Stimulated activated CD4-positive, alpha-beta T cell treated with anti-CD3 and anti-CD28 coated beads, TNF-alpha, amount 100 ng/mL, for 24 hours (primary cell): ENCODE results near the gene LMX1B.
A peak's percentile ranks its signal among the peaks of the same experiment; 100 is the strongest.
"Not testable (repeated sequence)": the region's sequence is repeated elsewhere in the genome, so short reads cannot be mapped to it uniquely, and the experiment has no call there.

Source experiments
- DNase-seq, 3 experiments: peaks; one replicate each; pipeline ENCODE4 v3.0.0-alpha.2; 2020; ENCODE audit warnings: low read depth in 3 of 3

LMX1B gene

DNA sequence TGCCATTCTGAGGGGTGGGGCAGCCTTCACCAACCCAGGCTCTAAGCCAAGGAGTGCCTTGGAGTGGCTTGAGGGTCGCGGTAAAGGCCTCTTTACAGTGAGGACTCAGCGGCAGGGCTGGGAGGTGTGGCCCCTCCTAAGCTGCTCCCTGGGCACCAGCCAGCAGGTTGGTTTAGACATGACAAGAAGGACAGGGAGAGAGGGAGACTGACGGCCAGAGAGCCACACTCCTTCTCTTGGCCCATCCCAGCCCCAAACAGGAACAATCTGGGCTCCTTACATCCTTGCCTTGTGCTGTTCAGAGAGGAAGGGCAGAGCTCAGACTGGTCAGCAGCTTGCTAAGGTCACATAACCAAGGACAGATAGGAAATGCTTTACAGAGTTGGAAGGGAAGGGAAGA is 94.5 kb downstream of the LMX1B start:
- DNase-seq: no peak

DNA sequence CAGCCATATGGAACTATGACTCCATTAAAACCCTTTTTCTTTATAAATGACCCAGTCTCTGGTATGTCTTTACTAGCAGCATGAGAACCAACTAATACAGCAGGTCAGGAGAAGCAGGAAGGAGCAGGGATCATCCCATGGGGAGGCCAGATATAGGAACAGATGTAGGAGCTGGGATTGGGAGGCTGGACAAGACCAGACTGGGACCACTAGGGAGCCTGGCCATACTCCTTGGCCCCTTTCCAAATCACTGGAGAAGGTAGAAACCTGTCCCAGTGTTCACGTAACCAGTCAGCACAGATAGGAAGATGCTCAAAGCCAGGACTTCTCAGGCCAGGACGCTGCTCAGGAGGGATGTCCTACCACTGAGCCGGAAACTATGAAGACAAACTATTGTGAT is 95.5 kb downstream of the LMX1B start:
- DNase-seq: no peak

DNA sequence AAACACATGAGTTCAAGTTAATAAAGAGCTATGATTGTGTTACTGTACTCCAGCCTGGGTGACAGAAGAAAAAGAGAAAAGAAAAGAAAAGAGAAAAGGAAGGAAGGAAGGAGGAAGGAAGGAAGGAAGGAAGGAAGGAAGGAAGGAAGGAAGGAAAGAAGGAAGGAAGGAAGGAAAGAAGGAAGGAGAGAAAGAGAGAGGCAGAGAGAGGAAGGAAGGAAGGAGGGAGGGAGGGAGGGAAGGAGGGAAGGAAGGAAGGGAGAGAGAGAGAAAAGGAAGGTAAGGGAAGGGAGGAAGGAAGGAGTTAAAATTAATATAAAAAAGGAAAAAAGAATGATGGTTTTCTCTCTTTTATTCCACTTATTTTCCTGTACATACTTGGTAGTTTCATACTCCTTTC is 101.7 kb downstream of the LMX1B start:
- DNase-seq: no peak

DNA sequence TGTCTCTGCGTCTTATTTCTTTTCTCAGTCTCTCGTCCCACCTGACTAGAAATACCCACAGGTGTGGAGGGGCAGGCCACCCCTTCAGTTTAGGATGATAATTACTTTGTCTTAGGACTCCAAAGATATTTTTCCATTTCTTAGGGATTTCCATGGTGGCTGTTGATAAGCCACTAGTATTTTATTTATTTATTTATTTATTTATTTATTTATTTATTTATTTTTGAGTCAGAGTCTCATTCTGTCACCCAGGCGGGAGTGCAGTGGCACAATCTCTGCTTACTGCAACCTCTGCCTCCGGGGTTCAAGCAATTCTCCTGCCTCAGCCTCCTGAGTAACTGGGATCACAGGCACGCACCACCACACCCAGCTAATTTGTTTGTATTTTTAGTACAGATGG is 103.7 kb downstream of the LMX1B start:
- DNase-seq: not testable (repeated sequence)

DNA sequence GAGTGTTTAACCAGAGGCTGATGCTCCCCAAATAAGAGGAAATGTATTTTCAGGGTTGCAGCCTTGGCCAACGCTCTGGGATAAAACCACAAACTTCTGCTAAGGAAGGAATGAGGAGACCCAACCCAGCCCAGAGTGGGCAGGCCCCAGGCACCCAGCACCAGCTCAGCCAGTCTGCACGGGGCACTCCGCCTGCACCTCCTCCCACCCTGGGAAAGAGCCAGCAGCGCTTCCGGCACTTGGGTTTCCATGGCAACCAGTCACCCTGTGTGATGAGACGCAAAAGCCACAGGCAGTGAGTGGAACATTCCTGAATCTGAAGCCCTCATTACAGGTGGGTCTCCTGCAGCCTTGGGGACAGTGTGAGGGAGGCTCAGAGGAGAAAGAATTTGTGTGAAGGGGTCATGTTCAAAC is 105.9 kb downstream of the LMX1B start:
- DNase-seq: peak; percentile 74 to 80 (median 77)

DNA sequence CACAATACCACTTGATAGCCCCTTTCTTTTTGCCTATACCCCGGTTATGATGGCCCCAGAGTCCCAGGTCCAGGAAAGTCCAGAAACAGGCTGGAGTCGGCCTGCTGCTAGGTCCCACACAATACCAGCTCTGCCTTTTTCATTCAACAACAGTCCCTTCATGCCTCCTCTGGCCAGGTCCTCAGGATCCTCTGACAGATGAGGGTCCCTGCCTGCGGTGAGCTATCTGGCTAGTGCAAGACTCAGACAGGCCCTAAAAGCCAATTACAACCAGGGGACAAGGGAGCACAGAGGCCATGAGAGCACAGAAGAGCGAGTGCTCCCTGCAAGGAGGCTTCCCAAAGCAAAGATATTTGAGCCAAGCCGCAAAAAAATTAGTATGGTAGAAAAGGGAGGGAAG is 106.3 kb downstream of the LMX1B start:
- no peak for DNase-seq

DNA sequence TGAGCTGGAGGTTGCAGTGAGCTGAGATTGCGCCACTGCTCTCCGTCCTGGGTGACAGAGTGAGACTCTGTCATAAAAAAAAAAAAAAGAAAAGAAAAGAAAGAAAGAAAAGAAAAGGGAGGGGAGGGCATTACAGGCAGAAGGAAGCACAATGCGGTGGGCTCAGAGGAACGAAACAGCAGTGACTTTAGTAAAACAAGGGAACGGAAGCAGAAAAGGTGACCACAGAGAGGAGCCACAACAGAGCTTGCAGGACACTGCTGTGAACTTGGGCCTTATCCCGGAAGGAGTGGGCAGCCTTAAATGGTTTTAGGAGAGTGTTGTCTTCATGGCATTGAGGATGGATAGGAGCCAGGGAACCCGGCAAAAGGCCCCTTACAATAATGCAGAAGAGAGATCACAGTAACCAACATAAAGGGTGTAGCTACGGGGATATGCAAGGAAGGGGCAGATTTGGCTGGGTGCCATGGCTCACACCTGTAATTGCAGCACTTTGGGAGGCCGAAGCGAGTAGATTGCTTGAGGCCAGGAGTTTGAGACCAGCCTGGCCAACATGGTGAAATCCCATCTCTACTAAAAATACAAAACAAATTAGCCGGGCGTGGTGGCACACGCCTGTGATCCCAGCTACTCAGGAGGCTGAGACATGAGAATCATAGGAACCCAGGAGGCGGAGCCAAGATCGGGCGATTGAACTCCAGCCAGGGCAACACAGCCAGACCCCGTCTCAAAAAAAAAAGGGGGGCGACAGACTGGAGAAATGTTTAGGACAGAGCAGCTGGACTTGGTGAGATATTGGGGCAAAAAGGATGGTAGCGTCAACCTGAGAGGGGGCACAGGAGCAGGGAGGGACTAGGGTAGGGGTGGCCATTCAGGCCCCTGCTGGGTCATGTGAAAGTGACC is 107.2 kb downstream of the LMX1B start:
- no peak for DNase-seq

DNA sequence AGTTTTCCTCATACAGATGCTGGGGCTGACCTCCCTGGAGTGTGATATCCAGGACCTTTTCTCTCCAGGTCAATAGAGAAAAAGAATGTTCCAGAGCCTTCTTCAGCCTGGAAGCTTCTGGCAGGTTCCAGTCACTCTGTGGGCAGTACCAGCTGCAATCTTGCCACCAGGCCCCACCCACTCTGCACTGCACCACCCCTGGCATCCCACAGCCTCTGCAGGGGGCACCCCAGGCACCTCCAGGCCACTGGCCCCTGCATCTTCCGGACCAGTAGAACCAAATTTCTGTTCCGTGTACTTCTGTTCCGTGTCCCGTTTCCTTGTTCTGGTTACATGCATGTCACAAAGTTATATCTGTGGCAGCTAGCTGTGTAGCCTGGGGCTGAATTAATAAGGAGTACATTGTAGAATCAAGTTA is 107.8 kb downstream of the LMX1B start:
- DNase-seq: no peak

DNA sequence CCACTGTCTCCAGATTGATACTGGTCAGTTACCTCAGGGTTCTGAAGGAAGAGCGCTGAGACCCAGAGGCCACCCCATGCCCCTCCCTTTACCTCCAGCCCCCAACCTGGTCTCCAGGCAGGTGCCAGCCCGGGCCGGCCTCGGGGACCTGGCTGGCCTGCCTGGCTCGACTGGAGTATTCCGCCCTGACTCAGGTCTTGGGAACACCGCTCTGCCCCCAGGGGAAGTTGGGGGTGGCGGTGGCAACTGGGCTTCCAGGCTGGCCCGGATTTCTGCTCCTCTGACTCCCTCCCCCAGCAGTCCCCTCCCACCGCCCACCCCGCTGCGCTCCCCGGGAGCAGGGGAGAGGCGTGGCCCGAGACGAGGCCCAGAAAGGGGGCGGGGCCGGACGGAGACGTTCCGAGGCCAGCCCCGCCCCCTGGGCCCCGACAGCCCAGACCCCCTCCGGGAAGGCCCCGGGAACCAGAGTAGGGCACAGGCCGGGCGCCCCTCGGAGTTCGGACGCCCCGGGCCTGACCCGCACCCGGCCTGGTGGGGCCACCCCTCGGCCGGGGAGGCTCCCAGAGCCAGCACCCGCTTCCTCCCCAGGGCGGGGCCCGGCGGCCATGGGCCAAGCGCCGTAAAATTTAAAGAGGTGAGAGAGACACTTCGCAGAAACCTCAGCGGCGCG is 108.7 kb downstream of the LMX1B start:
- DNase-seq: peak; percentile 85 to 92 (median 89)

DNA sequence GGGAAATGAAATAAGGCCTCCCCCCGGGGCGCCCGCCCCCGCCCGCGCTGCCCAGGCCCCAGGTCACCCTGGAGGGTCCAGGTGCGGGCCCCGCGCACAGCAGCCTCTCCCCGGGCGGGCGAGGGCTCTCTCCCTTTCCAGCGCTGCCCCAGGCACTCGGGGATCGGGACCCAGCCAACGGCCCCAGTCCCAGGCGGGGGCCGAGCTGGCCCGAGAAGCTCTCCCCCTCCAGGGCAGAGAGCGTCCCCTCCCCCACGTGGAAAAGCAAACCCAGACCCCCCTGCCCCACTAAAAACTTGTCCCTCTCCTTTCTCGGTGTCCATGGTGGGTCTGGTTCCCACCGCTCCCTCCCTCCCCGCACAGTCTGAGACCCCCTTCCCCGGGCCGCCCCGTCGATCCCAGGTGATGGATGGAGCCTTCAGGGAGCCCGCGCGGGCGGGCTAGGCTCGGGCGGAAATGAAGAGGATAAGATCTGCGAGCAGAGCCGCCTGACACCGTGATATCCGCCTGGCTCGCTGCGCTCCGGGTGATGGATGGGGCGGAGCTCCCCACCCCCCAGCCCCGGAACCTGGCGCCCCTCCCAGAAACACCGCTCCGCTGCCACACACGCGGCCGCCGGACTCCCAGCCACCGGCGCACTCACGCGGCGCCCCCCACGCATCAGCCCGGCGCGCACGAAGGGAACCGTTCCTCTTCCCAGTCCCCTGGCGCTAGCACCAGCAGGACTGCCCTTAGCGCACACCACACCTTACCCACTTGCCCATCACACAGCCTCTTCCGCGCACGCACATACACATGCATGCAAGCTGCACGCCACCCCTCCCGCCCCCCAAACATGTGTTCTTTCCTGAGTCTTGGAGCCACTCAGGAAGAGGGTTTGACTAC is 109.4 kb downstream of the LMX1B start:
- DNase-seq: peak; percentile 38 to 76 (median 58)

DNA sequence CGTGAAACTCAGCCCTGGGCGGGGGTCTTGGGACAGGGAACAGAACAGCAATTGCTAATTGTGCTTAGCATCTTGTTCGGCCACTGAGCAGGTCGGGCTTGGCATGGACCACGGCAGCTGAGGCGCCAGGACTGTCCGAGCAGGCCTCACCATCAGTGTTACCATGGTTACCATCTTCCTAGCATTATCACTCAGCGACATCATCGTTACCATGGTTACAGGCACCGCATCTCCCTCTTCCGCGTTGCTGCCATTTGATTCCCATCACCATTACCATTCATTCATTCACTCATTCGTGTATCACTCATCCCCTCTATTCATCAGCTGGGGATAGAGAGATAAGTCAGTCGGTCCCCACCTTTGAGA is 110.1 kb downstream of the LMX1B start:
- DNase-seq: no peak

DNA sequence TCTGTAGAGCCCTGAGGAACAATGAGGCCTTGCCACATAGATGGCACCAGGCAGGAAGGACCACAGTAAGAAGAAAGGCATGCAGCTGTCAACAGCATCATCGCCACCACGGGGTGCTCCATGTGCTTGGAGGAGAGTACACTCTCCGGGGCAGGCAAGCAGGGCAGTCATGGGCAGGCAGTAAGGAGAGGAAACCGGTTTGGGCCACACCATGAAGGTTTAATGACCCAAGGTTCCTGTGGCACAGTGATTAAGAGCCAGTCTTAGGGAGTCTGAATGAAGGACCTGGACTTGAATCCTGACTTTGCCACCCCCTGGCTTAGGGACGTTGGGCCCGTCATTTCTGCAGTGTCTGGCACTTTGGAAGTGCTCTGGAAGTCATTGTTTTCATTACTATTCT is 110.5 kb downstream of the LMX1B start:
- no peak for DNase-seq

DNA sequence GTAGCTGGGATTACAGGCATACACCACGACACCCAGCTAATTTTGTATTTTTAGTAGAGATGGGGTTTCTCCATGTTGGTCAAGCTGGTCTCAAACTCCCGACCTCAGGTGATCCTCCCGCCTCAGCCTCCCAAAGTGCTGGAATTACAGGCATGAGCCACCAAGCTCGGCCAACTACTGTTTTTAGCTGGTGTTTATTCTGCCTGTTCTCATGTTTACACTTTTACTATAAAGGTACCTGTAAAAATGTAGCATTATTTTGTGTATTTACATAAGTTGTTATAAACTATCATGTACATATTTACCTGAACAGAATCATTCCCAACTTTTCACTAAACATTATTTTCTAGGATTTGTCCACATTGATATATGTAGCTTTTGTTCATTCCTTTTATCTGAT is 111.8 kb downstream of the LMX1B start:
- DNase-seq: not testable (repeated sequence)

DNA sequence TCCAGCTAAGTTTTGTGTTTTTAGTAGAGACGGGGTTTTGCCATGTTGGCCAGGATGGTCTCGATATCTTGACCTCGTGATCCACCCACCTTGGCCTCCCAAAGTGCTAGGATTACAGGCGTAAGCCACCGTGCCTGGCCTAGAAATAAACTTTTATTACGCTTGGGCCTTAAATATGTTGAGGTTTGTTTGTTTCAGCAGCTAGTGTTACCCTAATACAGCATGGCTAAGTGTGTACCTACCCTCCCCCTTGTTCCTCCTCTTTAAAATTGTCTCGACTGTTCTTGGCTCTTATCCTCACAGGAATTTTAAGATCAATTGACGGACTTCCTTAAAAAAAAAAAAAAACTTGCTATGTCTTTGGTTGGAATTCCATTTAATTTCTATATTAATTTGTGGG is 114.5 kb downstream of the LMX1B start:
- not testable (repeated sequence) for DNase-seq

DNA sequence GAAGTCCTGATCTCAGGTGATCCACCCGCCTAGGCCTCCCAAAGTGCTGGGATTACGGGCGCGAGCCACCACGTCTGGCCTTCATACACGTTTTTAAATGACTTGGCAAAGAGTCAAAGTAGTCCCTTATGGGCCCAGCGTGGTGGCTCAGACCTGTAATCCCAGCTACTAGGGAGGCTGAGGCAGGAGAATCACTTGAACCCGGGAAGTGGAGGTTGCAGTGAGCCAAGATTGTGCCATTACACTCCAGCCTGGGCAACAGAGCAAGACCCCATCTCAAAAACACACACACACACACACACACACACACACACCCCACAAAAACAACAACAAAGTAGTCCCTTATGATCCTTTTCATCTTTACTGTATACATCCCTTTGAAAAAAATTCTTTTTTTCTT is 116.9 kb downstream of the LMX1B start:
- not testable (repeated sequence) for DNase-seq

DNA sequence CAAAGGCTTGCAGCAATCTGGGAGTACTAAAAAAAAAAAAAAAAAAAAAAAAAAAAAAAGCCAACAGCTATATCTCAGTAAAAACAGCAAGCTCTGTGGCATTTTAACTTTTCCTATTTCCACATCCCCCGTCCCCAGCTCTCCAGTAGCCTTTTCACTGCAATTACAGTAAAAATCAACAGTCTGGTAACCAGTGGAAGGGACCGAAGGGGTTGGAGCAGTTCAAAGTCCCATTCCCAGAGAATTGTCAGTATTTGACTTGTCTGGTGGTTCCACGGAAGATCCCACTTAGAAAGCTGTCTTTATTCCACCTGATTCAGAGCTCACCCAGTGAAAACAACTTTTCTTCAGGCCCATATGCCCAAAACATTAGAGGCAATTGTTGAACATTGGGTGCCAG is 119.3 kb downstream of the LMX1B start:
- DNase-seq: no peak

DNA sequence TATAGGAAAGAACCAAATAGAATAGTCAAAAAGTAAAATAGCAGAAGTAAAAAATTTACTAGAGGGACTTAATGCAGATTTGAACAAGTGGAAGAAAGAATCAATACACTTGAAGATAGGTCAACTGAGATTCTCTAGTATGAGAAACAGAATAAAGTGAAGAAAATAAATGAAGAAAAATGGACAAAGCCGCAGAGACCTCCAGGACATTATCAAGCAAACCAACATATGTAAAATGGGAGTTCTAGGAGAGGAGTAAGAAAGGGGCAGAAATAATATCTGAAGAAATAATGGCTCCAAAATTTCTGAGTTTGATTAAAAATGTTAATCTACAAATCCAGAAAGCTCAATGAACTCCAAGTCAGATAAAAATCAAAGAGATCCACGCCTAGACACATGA is 121.1 kb downstream of the LMX1B start:
- DNase-seq: no peak

DNA sequence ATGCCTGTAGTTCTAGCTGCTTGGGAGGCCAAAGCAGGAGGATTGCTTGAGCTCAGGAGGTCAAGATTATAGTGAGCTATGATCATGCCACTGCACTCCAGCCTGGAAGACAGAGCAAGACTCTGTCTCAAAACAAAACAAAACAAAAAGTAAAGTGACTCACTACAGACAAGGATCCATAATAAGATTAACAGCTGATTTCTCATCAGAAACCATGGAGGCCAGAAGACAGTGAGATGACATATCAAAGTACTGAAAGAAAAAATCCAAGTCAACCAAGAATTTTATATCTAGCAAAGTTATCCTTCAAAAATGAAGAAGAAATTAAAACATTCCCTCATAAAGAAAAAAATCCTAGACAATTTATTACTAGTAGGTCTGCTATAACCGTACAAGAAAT is 121.8 kb downstream of the LMX1B start:
- no peak for DNase-seq

DNA sequence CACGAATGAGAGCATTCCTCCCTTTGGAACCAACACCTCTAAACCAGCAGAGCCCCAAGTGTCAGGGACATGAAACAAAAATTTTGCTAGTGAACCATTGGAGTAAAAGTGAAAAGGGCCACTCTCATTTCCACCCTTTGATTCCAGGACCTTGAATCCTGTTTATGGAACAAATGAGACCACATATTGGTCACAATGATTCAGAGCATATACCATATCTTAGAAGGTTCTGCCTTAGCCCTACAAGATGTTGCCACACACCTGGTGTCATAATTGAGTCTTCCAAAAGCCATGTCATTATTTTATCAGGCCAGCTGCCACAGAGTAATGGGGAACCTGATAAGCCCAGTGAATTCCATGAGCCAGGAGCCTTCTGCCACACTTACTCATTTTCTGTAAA is 124.8 kb downstream of the LMX1B start:
- DNase-seq: no peak

DNA sequence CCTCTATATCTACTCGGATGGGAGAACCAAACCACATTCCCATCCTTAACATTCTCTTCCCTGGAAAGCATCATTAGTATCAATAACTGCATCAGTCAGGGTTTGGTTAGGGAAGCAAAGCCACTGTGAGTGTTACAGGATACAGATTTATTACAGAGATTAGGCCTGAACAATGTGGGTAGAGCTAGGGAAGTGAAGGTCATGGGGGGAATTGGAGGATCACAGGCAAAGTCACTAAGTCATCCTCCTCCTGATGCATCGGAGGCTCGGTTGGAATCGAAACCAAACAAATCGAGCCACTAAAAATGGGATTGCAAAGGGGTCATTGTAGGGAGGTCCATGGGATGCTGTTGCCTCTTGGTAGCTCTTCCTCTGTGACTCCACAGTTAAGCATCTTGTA is 129.3 kb downstream of the LMX1B start:
- DNase-seq: no peak

DNA sequence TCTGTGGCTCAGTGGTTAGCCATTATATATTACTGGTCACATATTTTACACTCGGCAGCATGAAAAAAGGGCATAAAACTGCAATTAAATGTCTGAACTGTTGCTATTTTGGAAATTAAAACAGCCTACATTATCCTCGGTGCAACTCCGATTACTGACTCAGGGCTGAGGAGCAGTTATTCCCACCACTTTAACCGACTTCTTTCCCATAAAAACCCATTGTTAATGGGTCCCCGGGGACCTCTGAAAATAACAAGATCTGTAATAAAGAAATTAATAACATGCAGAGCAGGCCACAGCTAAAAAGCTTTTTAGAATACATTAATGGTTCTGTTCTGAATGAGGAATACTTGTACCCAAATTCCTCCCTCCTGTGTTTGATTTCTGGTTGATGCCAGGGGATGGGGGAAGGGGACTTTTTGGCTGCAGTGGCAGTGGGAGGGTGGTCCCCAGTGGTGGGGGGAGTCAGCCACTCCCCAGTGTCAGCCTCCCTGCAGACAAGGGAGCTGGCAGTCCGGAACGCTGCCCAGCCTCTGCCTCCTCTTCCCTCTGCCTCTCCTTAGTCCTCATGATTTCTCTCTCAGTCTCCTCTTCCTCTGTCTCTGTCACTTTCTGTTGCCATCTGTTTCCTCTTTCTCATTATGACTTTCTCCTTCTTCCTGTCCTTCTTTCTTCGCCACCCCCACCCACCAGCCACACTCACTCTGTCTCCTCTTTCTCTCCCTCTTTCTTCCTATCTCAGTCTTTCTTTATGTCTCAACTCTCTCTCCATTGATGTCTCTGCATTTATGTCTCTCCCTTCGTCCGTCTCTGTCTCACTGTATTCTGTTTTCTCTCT is 132.1 kb downstream of the LMX1B start:
- no peak for DNase-seq
